Peyer's patch (tissue), 4 donors: ENCODE results near the gene LRIT2.

Experiments used
- POLR2A ChIP-seq, 2 donors: fragments of 450-650 bp; IDR thresholded peaks; one replicate each; pipeline ENCODE4 v1.5.1; 2017; ENCODE audit warnings: antibody characterized with exemption in 2 of 2, mild to moderate bottlenecking in 2 of 2, moderate library complexity in 2 of 2
- TF ChIP-seq, protein P1 (sequence below), 6 experiments: fragments of 450-650 bp in 4 of 6; fragments of 200-600 bp in 2 of 6; sonication (generic) in 1 of 6; IDR thresholded peaks; one replicate each; pipeline ENCODE4 v1.5.1; 2017 to 2019; ENCODE audit warnings: antibody characterized with exemption in 6 of 6, mild to moderate bottlenecking in 3 of 6, moderate library complexity in 1 of 6

DNA sequence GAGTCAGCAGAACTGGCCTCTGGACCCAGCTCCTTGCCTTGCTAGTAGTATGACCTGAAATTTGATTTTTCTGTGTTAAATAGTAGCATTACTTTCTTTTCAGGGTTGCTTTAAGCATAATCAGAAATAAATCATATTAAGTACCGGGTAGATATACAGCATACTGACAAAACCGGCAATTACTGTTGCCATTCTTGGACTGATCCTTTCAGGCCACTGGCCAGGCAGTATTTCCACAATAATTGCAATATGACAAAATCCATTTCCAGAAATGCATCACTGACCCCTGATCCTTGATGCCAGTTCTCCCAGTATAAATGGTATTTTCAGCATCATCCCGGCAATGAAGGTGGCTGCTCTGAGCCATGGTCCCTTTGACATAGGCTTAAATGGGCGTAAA is 9.1 kb upstream of the LRIT2 start:
- TF ChIP-seq, protein P1, sequence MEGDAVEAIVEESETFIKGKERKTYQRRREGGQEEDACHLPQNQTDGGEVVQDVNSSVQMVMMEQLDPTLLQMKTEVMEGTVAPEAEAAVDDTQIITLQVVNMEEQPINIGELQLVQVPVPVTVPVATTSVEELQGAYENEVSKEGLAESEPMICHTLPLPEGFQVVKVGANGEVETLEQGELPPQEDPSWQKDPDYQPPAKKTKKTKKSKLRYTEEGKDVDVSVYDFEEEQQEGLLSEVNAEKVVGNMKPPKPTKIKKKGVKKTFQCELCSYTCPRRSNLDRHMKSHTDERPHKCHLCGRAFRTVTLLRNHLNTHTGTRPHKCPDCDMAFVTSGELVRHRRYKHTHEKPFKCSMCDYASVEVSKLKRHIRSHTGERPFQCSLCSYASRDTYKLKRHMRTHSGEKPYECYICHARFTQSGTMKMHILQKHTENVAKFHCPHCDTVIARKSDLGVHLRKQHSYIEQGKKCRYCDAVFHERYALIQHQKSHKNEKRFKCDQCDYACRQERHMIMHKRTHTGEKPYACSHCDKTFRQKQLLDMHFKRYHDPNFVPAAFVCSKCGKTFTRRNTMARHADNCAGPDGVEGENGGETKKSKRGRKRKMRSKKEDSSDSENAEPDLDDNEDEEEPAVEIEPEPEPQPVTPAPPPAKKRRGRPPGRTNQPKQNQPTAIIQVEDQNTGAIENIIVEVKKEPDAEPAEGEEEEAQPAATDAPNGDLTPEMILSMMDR (IDR thresholded peaks at IDR 0.05) = no peak
- no peak for TF ChIP-seq POLR2A (IDR thresholded peaks at IDR 0.05)
